ENCODE data around the gene MMUT. TPM values are rescaled to one million over a fixed set of nuclear protein-coding genes. Genes with fewer than 3 reads are reported as not detected.

The MMUT gene
- total RNA-seq, 4 donors from 2014 or later = 14.9 to 16.9 (median 15.9) TPM

- DNase-seq (ENCODE audit: low spot score in 2 of 2) = no peak
- H3K4me3 ChIP-seq (ENCODE audit: low read depth, poor library complexity, severe bottlenecking) = no peak overlapping the region
- TF ChIP-seq POLR2A (IDR thresholded peaks at IDR 0.05) = no peak
- TF ChIP-seq, protein P1, sequence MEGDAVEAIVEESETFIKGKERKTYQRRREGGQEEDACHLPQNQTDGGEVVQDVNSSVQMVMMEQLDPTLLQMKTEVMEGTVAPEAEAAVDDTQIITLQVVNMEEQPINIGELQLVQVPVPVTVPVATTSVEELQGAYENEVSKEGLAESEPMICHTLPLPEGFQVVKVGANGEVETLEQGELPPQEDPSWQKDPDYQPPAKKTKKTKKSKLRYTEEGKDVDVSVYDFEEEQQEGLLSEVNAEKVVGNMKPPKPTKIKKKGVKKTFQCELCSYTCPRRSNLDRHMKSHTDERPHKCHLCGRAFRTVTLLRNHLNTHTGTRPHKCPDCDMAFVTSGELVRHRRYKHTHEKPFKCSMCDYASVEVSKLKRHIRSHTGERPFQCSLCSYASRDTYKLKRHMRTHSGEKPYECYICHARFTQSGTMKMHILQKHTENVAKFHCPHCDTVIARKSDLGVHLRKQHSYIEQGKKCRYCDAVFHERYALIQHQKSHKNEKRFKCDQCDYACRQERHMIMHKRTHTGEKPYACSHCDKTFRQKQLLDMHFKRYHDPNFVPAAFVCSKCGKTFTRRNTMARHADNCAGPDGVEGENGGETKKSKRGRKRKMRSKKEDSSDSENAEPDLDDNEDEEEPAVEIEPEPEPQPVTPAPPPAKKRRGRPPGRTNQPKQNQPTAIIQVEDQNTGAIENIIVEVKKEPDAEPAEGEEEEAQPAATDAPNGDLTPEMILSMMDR (IDR thresholded peaks at IDR 0.05) = no peak
- intact Hi-C loops (cut with DNase I; ENCODE audit: low total_unique reads) = loop anchor here (10.0 kb wide), 1 partner anchor 1631 kb away; the partner anchor contains the start of gene OPN5
- 70 to 78% methylated on average over 4 of the region's 4 CpGs for WGBS, 2 donors
Measured at GRCh38 chr6:49416195-49416594, 46.9 kb downstream of the MMUT start.

DNA sequence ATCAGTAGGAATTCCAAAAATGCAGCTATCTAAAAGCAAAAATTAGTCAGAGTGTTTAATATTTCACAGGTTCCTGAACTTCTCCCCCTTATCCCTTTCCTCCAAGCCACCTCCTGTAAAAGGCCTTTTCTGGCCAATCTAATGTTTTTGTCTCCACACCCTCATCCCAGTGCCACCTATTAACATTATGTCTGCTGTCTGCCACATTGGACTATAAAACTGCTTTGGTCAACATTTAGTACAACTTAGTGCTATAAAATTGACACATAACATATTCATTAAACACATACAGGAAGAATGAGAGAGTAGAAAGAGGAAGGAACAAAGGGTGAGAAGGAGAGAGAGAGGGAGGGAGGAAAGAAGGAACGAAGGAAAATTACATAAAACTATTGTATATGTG, 47.7 kb downstream of the MMUT start:
- no peak for DNase-seq (ENCODE audit: low spot score in 2 of 2)
- intact Hi-C loops (cut with DNase I; ENCODE audit: low total_unique reads) = loop anchor here (10.0 kb wide), 1 partner anchor 1631 kb away; the partner anchor contains the start of gene OPN5

DNA sequence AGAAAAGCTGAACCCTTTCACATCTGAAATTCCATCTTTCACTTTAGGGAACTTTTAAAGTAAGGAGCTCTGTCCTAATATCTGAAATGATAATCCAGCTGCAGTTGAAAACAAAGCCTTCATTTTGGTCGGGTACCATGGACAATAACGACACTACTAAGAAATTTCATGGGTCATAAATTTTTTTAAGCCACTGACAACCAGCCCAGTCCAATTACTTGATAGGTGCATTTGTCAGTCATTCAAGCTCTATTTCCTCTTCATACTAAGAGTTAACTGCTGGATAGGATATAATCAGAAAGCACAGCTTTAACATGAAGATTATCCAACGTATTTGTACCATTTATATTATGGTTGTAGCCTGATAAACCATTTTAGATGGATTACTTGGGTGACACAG, 52.5 kb downstream of the MMUT start:
- H3K4me3 ChIP-seq (ENCODE audit: low read depth, poor library complexity, severe bottlenecking) = no peak overlapping the region
- intact Hi-C loops (cut with DNase I; ENCODE audit: low total_unique reads) = loop anchor here (10.0 kb wide), 1 partner anchor 1626 kb away; the partner anchor contains the start of gene OPN5
- TF ChIP-seq POLR2A (IDR thresholded peaks at IDR 0.05) = no peak
- TF ChIP-seq, protein P1 (IDR thresholded peaks at IDR 0.05) = no peak
- 55 to 57% methylated on average over 3 of the region's 3 CpGs for WGBS, 2 donors
- DNase-seq (ENCODE audit: low spot score in 2 of 2) = no peak

More for the DNA sequence above, 47.7 kb downstream of the MMUT start:
- 42% methylated on average over 1 of the region's 1 CpG for WGBS, 2 donors
- TF ChIP-seq, protein P1 (IDR thresholded peaks at IDR 0.05) = no peak
- no peak for TF ChIP-seq POLR2A (IDR thresholded peaks at IDR 0.05)
- no peak overlapping the region for H3K4me3 ChIP-seq (ENCODE audit: low read depth, poor library complexity, severe bottlenecking)

DNA sequence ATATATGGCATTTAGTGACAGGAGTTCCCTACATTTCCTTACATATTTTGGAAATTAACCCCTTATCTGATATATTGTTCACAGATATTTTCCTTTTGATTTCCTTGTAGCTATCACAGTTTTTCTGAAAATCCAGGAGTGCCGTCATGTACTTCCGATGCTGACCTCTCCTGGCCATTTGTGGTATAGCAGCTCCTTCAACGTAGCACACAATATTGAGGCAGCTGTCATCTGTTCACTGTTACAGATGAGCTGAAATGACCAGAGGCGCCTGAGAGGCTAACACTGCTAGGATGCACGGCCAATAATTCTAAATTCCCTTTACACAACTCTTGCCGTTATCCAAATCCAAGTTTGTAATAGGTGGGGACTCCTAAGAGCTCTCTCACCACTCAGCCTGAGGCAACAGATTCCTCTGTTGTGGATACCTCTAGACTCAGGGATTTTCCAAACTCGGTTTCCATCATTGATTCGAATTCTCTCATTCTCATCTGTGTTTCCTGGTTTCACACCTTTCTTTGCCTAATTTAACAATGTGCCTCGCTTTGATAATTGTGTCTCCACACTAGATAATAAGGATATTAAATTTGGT, 53.0 kb downstream of the MMUT start:
- DNase-seq (ENCODE audit: low spot score in 2 of 2) = peak; percentile 58 to 90
- TF ChIP-seq, protein P1 (IDR thresholded peaks at IDR 0.05) = peak in 1 of 3 donors; percentile 21
- no peak for TF ChIP-seq POLR2A (IDR thresholded peaks at IDR 0.05)
- WGBS, 2 donors = 12 to 18% methylated on average over 9 of the region's 9 CpGs
- H3K4me3 ChIP-seq (ENCODE audit: low read depth, poor library complexity, severe bottlenecking) = no peak overlapping the region
- intact Hi-C loops (cut with DNase I; ENCODE audit: low total_unique reads) = loop anchor here (10.0 kb wide), 1 partner anchor 1625 kb away; the partner anchor contains the start of gene OPN5

GRCh38 chr6:49406250-49406970, 56.6 kb downstream of the MMUT start:
- intact Hi-C loops (cut with DNase I; ENCODE audit: low total_unique reads) = no loop called here
- DNase-seq (ENCODE audit: low spot score in 2 of 2) = no peak
- H3K4me3 ChIP-seq (ENCODE audit: low read depth, poor library complexity, severe bottlenecking) = no peak overlapping the region
- TF ChIP-seq, protein P1 (IDR thresholded peaks at IDR 0.05) = no peak
- TF ChIP-seq POLR2A (IDR thresholded peaks at IDR 0.05) = no peak
- WGBS, 2 donors = 62 to 82% methylated on average over 5 of the region's 5 CpGs

All from lower leg skin (tissue), 4 donors.